Activated naive CD4-positive, alpha-beta T cell treated with anti-CD3 and anti-CD28 coated beads, Interleukin-2, amount 10 ng/mL, durations not matched to agents 7 days and 5 days (primary cell): ENCODE results near the gene EPG5.
"Not testable (repeated sequence)": the region's sequence is repeated elsewhere in the genome, so short reads cannot be mapped to it uniquely, and the experiment has no call there.

Experiments
- CTCF ChIA-PET: fragments of 350-600 bp; sonication (Branson Sonifier 250); formaldehyde crosslinking; loops from one replicate; lab custom pipeline; 2021; ENCODE audit warnings: antibody characterized with exemption; lab: Charles Lee
- DNase-seq: peaks from one replicate; pipeline ENCODE4 v3.0.0-alpha.2; 2020
- H3K27ac Mint-ChIP-seq: one replicate; pipeline ENCODE4 v1.8.0; 2021; ENCODE audit warnings: mild to moderate bottlenecking, moderate library complexity, mixed read lengths
- H3K27me3 Mint-ChIP-seq: one replicate; pipeline ENCODE4 v1.8.0; 2021; ENCODE audit warnings: mild to moderate bottlenecking, mixed read lengths
- H3K36me3 Mint-ChIP-seq: one replicate; pipeline ENCODE4 v1.8.0; 2021; ENCODE audit warnings: mixed read lengths
- H3K4me1 Mint-ChIP-seq: one replicate; pipeline ENCODE4 v1.8.0; 2021; ENCODE audit warnings: mixed read lengths
- H3K4me3 Mint-ChIP-seq: one replicate; pipeline ENCODE4 v1.8.0; 2021; ENCODE audit warnings: mild to moderate bottlenecking, moderate library complexity, mixed read lengths
- H3K9me3 Mint-ChIP-seq: one replicate; pipeline ENCODE4 v1.8.0; 2021; ENCODE audit warnings: mixed read lengths

EPG5 gene

GRCh38 chr18:45993438-45993837 is 26.3 kb upstream of the EPG5 start:
- H3K9me3 Mint-ChIP-seq, result peaks cover 4% of the 10 kb centered on the region
- H3K4me3 Mint-ChIP-seq, result no peak overlapping the region
- no peaks in the 10 kb centered on the region for H3K27me3 Mint-ChIP-seq
- DNase-seq, result no peak
- peak overlapping the region; percentile 22 for H3K27ac Mint-ChIP-seq
- CTCF ChIA-PET, result interaction anchor here (2.4 kb wide), 1 partner anchor 80 kb away, joined by 10 read pairs; no protein-coding TSS in a partner anchor
- H3K36me3 Mint-ChIP-seq, result peaks cover 10% of the 10 kb centered on the region
- peaks cover 26% of the 10 kb centered on the region for H3K4me1 Mint-ChIP-seq

GRCh38 chr18:45992527-45992926 is 25.4 kb upstream of the EPG5 start:
- H3K27ac Mint-ChIP-seq, H3K27me3 Mint-ChIP-seq, H3K9me3 Mint-ChIP-seq, DNase-seq, H3K4me3 Mint-ChIP-seq: not testable (repeated sequence)
- CTCF ChIA-PET, result interaction anchor here (2.4 kb wide), 1 partner anchor 81 kb away, joined by 10 read pairs; no protein-coding TSS in a partner anchor
- H3K4me1 Mint-ChIP-seq, result peaks cover 17% of the 10 kb centered on the region
- H3K36me3 Mint-ChIP-seq, result peaks cover 14% of the 10 kb centered on the region

DNA sequence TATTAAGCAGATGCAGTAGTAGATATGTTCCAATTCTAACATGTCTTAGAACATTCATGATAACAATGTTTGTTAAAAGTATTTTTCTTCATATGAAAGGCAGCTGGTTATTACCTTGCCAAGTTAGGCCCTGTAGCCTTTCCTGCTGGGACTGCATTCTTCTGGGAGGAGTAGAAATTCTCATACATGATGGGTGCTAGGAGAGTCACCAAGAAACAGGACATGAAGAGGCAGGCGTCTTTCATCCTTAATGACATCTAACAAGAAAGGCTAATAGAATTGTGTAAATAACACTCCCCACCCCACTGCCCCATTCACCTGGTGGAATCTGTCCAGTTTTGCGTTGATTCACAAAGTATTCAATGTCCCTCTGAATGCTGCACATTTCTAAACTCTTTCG is 24.7 kb upstream of the EPG5 start:
- CTCF ChIA-PET, result no interaction called here
- no peak overlapping the region for H3K4me3 Mint-ChIP-seq
- no peaks in the 10 kb centered on the region for H3K27me3 Mint-ChIP-seq
- H3K27ac Mint-ChIP-seq, result no peak overlapping the region
- no peak for DNase-seq
- H3K9me3 Mint-ChIP-seq, result peaks cover 4% of the 10 kb centered on the region
- peaks cover 11% of the 10 kb centered on the region for H3K4me1 Mint-ChIP-seq
- peaks cover 17% of the 10 kb centered on the region for H3K36me3 Mint-ChIP-seq

GRCh38 chr18:45984546-45985235 is 17.6 kb upstream of the EPG5 start:
- H3K9me3 Mint-ChIP-seq, result peaks cover 4% of the 10 kb centered on the region
- no peaks in the 10 kb centered on the region for H3K27me3 Mint-ChIP-seq
- no peak overlapping the region for H3K4me3 Mint-ChIP-seq
- peaks cover 15% of the 10 kb centered on the region for H3K36me3 Mint-ChIP-seq
- CTCF ChIA-PET, result interaction anchor here (0.6 kb wide), 1 partner anchor 192 kb away, joined by 3 read pairs; no protein-coding TSS in a partner anchor
- DNase-seq, result no peak
- H3K27ac Mint-ChIP-seq, result no peak overlapping the region
- H3K4me1 Mint-ChIP-seq, result no peaks in the 10 kb centered on the region

- no peaks in the 10 kb centered on the region for H3K9me3 Mint-ChIP-seq
Observed at GRCh38 chr18:45981821-45982220, 14.7 kb upstream of the EPG5 start.

GRCh38 chr18:45980229-45980628 is 13.1 kb upstream of the EPG5 start:
- no peak overlapping the region for H3K27ac Mint-ChIP-seq
- peaks cover 2% of the 10 kb centered on the region for H3K4me1 Mint-ChIP-seq
- no peak overlapping the region for H3K4me3 Mint-ChIP-seq

More at GRCh38 chr18:45981821-45982220, 14.7 kb upstream of the EPG5 start:
- no peak overlapping the region for H3K27ac Mint-ChIP-seq
- CTCF ChIA-PET, result interaction anchor here (1.6 kb wide), 1 partner anchor 92 kb away, joined by 7 read pairs; no protein-coding TSS in a partner anchor
- H3K4me1 Mint-ChIP-seq, result no peaks in the 10 kb centered on the region
- no peak for DNase-seq
- H3K27me3 Mint-ChIP-seq, result no peaks in the 10 kb centered on the region
- no peak overlapping the region for H3K4me3 Mint-ChIP-seq
- no peaks in the 10 kb centered on the region for H3K36me3 Mint-ChIP-seq

DNA sequence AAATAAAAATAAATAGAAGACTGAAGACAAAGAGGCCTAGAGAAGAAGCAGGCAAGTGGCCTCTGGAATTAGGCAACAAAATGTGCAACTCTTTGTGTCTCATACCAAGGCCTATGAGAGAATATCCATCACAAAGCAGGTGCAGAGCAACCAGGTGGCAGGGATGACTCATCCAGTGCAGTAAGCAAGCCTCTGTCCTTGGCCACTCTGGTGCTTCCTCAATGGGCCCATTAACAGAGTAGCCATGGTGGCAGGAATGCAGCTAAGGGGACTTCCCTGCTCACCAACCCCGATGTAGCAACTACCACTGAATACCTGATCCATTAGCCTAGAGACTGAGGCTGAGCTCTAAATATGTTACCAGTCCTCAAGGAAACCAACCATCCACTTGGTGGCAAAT is 11.0 kb upstream of the EPG5 start:
- CTCF ChIA-PET, result interaction anchor here (1.0 kb wide), 1 partner anchor 96 kb away, joined by 7 read pairs; no protein-coding TSS in a partner anchor
- Mint-ChIP-seq H3K4me1 (peaks cover 8% of the 10 kb centered on the region), H3K27me3 (no peaks in the 10 kb centered on the region), H3K9me3 (no peaks in the 10 kb centered on the region), H3K4me3 (no peak overlapping the region), H3K36me3 (no peaks in the 10 kb centered on the region), H3K27ac (no peak overlapping the region)
- DNase-seq, result no peak

More at GRCh38 chr18:45980229-45980628, 13.1 kb upstream of the EPG5 start:
- no peak for DNase-seq
- Mint-ChIP-seq H3K27me3 (no peaks in the 10 kb centered on the region), H3K36me3 (no peaks in the 10 kb centered on the region), H3K9me3 (no peaks in the 10 kb centered on the region)
- CTCF ChIA-PET, result interaction anchor here (0.7 kb wide), 1 partner anchor 43 kb away, joined by 3 read pairs; no protein-coding TSS in a partner anchor

- CTCF ChIA-PET, result interaction anchor here (6.0 kb wide), 1 partner anchor 95 kb away, joined by 36 read pairs; the partner anchor contains the start of gene PSTPIP2
- no peak overlapping the region for H3K4me3 Mint-ChIP-seq
Observed at GRCh38 chr18:45976974-45977373, 9.8 kb upstream of the EPG5 start.

GRCh38 chr18:45976566-45976965 is 9.4 kb upstream of the EPG5 start:
- Mint-ChIP-seq H3K27ac (no peak overlapping the region), H3K4me3 (no peak overlapping the region), H3K9me3 (no peaks in the 10 kb centered on the region), H3K4me1 (peaks cover 8% of the 10 kb centered on the region), H3K36me3 (no peaks in the 10 kb centered on the region), H3K27me3 (no peaks in the 10 kb centered on the region)
- DNase-seq, result no peak
- CTCF ChIA-PET, result interaction anchor here (6.0 kb wide), 1 partner anchor 96 kb away, joined by 36 read pairs; the partner anchor contains the start of gene PSTPIP2

More at GRCh38 chr18:45976974-45977373, 9.8 kb upstream of the EPG5 start:
- no peaks in the 10 kb centered on the region for H3K9me3 Mint-ChIP-seq
- no peaks in the 10 kb centered on the region for H3K36me3 Mint-ChIP-seq
- DNase-seq, result no peak
- H3K27me3 Mint-ChIP-seq, result no peaks in the 10 kb centered on the region
- H3K27ac Mint-ChIP-seq, result no peak overlapping the region
- H3K4me1 Mint-ChIP-seq, result peaks cover 8% of the 10 kb centered on the region

- no peaks in the 10 kb centered on the region for H3K9me3 Mint-ChIP-seq
- DNase-seq, result peak; percentile 82
Observed at GRCh38 chr18:45974088-45974536, 7.0 kb upstream of the EPG5 start.

DNA sequence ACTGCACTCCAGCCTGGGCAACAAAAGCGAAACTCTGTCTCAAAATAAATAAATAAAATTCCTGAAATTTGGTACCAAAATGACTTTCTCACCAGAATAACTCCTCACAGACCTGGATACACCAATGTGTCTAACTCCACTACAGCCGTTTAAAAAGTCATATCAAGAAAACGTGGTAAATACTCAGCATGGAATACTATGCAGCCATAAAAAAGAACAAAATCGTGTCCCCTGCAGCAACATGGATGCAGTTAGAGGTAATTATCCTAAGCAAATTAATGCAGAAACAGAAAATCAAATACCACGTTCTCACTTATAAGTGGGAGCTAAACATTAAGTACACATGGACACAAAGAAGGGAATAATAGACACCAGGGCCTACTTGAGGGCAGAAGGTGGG is 2.2 kb downstream of the EPG5 start:
- not testable (repeated sequence) for H3K27ac Mint-ChIP-seq, H3K9me3 Mint-ChIP-seq, DNase-seq, H3K27me3 Mint-ChIP-seq
- CTCF ChIA-PET, result interaction anchor here (0.7 kb wide), 1 partner anchor 39 kb away, joined by 3 read pairs; no protein-coding TSS in a partner anchor
- H3K36me3 Mint-ChIP-seq, result peaks cover 27% of the 10 kb centered on the region
- H3K4me1 Mint-ChIP-seq, result peaks cover 53% of the 10 kb centered on the region
- peak overlapping the region; percentile 31 for H3K4me3 Mint-ChIP-seq

More at GRCh38 chr18:45974088-45974536, 7.0 kb upstream of the EPG5 start:
- Mint-ChIP-seq H3K27ac (peak overlapping the region; percentile 82), H3K27me3 (no peaks in the 10 kb centered on the region), H3K36me3 (no peaks in the 10 kb centered on the region), H3K4me1 (peaks cover 8% of the 10 kb centered on the region), H3K4me3 (no peak overlapping the region)
- CTCF ChIA-PET, result interaction anchor here (0.7 to 6.0 kb wide), 11 partner anchors 9 to 311 kb away, joined by 3 to 36 read pairs (median 4); partner anchors contain the start of gene PSTPIP2

DNA sequence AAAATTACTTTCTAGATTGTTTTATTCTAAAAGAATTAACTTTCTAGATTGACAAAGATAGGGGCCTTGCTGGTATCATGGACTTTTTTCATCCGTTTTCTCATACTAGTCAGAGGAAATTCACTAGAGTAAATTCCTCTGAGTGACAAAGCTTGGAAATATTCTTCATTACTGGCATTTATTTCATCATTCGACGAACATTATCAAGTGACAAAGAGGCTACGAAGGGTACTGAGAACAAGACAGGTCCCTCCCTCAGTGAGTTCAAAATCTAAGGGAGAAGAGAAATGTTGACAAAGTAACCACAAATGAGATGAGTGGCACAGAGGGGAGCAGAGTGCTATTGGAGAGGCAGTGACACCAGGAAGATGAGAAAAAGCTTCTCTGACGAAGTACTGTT is 4.3 kb downstream of the EPG5 start:
- Mint-ChIP-seq H3K27ac (peak overlapping the region; percentile 63), H3K4me1 (peaks cover 58% of the 10 kb centered on the region), H3K27me3 (no peaks in the 10 kb centered on the region), H3K4me3 (no peak overlapping the region), H3K36me3 (peaks cover 27% of the 10 kb centered on the region), H3K9me3 (no peaks in the 10 kb centered on the region)
- DNase-seq, result no peak
- CTCF ChIA-PET, result interaction anchor here (1.5 to 3.4 kb wide), 2 partner anchors 9 to 110 kb away, joined by 6 to 14 read pairs; no protein-coding TSS in a partner anchor

- peak; percentile 26 for DNase-seq
- Mint-ChIP-seq H3K27ac (peak overlapping the region; percentile 60), H3K27me3 (no peaks in the 10 kb centered on the region), H3K9me3 (no peaks in the 10 kb centered on the region), H3K4me3 (no peak overlapping the region), H3K36me3 (peaks cover 27% of the 10 kb centered on the region), H3K4me1 (peaks cover 54% of the 10 kb centered on the region)
- CTCF ChIA-PET, result interaction anchor here (3.4 kb wide), 1 partner anchor 111 kb away, joined by 14 read pairs; no protein-coding TSS in a partner anchor
Observed at GRCh38 chr18:45962461-45962860, 4.7 kb downstream of the EPG5 start.

GRCh38 chr18:45959484-45959883 is 7.6 kb downstream of the EPG5 start:
- DNase-seq, H3K27me3 Mint-ChIP-seq, H3K27ac Mint-ChIP-seq, H3K9me3 Mint-ChIP-seq, H3K4me3 Mint-ChIP-seq, CTCF ChIA-PET: not testable (repeated sequence)
- Mint-ChIP-seq H3K36me3 (peaks cover 35% of the 10 kb centered on the region), H3K4me1 (peaks cover 38% of the 10 kb centered on the region)
